B cell (primary cell): ENCODE results near the gene SLF2.

Source experiments
- EZH2 ChIP-seq: IDR thresholded peaks from 2 replicates; pipeline ENCODE4 v1.6.1; 2012; ENCODE audit warnings: borderline replicate concordance, low read depth, mild to moderate bottlenecking, moderate library complexity, low read length; ENCODE audit not compliant: insufficient read depth, poor library complexity, severe bottlenecking
- TF ChIP-seq, protein P1 (sequence below): fragments of 200-600 bp; IDR thresholded peaks from one replicate; pipeline ENCODE4 v1.8.0; 2022; ENCODE audit warnings: antibody characterized with exemption, mild to moderate bottlenecking

DNA sequence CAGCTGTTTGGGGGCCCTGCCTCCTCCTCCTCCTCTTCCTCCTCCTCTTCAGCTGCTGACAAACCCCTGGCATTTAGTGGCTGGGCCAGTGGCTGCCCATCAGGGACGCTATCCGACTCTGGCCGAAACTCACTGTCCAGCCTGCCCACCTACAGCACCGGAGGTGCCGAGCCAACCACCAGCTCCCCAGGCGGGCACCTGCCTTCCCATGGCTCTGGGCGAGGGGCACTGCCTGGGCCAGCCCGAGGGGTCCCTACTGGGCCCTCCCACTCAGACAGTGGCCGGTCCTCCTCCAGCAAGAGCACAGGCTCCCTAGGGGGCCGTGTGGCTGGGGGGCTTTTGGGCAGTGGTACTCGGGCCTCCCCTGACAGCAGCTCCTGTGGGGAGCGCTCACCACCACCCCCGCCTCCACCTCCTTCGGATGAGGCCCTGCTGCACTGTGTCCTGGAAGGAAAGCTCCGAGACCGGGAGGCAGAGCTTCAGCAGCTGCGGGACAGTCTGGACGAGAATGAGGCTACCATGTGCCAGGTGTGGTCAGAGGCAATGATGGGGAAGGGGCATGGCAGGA, 91.0 kb downstream of the SLF2 start:
- TF ChIP-seq, protein P1, sequence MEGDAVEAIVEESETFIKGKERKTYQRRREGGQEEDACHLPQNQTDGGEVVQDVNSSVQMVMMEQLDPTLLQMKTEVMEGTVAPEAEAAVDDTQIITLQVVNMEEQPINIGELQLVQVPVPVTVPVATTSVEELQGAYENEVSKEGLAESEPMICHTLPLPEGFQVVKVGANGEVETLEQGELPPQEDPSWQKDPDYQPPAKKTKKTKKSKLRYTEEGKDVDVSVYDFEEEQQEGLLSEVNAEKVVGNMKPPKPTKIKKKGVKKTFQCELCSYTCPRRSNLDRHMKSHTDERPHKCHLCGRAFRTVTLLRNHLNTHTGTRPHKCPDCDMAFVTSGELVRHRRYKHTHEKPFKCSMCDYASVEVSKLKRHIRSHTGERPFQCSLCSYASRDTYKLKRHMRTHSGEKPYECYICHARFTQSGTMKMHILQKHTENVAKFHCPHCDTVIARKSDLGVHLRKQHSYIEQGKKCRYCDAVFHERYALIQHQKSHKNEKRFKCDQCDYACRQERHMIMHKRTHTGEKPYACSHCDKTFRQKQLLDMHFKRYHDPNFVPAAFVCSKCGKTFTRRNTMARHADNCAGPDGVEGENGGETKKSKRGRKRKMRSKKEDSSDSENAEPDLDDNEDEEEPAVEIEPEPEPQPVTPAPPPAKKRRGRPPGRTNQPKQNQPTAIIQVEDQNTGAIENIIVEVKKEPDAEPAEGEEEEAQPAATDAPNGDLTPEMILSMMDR: no peak
- no peak for TF ChIP-seq EZH2
